Activated CD4-positive, alpha-beta T cell treated with anti-CD3 and anti-CD28 coated beads, Interleukin-2, amount 50 U/mL, for 4 hours (primary cell): Measurements from ENCODE around the gene PVALB.

ENCODE experiments used
- DNase-seq, 2 experiments: peaks; one replicate each; pipeline ENCODE4 v3.0.0-alpha.2; 2020

The PVALB gene

GRCh38 chr22:36816636-36817524 lies at the start of gene PVALB:
TSS of gene PVALB (minus strand) at chr22:36817035. CDS start at chr22:36817005, 30 bp downstream.
- no peak for DNase-seq

- no peak for DNase-seq
Observed at GRCh38 chr22:36865346-36865745, 48.5 kb upstream of the PVALB start.

- no peak for DNase-seq
Observed at GRCh38 chr22:36864454-36865215, 47.8 kb upstream of the PVALB start.

- no peak for DNase-seq
Observed at GRCh38 chr22:36863979-36864378, 47.1 kb upstream of the PVALB start.

- DNase-seq: no peak
Observed at GRCh38 chr22:36863281-36863680, 46.4 kb upstream of the PVALB start.

GRCh38 chr22:36862251-36863242 lies 45.7 kb upstream of the PVALB start:
- DNase-seq: no peak

GRCh38 chr22:36860821-36861659 lies 44.2 kb upstream of the PVALB start, which contains the start of gene NCF4:
TSS of gene NCF4 (plus strand) at chr22:36861006. CDS start at chr22:36861172, 166 bp downstream.
- peak in 1 of 2 experiments; percentile 2 for DNase-seq

GRCh38 chr22:36860438-36860820 lies 43.6 kb upstream of the PVALB start:
- DNase-seq: no peak

- no peak for DNase-seq
Observed at GRCh38 chr22:36860017-36860416, 43.2 kb upstream of the PVALB start.

- no peak for DNase-seq
Observed at GRCh38 chr22:36858966-36859365, 42.1 kb upstream of the PVALB start.

GRCh38 chr22:36858156-36858555 lies 41.3 kb upstream of the PVALB start:
- no peak for DNase-seq

GRCh38 chr22:36856792-36857135 lies 39.9 kb upstream of the PVALB start:
- DNase-seq: no peak

- DNase-seq: peak; percentile 90 to 93
Observed at GRCh38 chr22:36856121-36856791, 39.4 kb upstream of the PVALB start.

GRCh38 chr22:36855478-36855877 lies 38.6 kb upstream of the PVALB start:
- no peak for DNase-seq

- DNase-seq: peak; percentile 83 to 84
Observed at GRCh38 chr22:36853407-36854099, 36.7 kb upstream of the PVALB start.

GRCh38 chr22:36852056-36852973 lies 35.5 kb upstream of the PVALB start:
- DNase-seq: no peak

GRCh38 chr22:36850682-36851081 lies 33.8 kb upstream of the PVALB start:
- DNase-seq: no peak

GRCh38 chr22:36850056-36850455 lies 33.2 kb upstream of the PVALB start:
- no peak for DNase-seq

GRCh38 chr22:36846949-36847348 lies 30.1 kb upstream of the PVALB start:
- DNase-seq: no peak
